ENCODE measurements around the gene SAFB.

GRCh38 chr19:5694167-5694955, 71.5 kb downstream of the SAFB start:
- TF ChIP-seq, protein P1, sequence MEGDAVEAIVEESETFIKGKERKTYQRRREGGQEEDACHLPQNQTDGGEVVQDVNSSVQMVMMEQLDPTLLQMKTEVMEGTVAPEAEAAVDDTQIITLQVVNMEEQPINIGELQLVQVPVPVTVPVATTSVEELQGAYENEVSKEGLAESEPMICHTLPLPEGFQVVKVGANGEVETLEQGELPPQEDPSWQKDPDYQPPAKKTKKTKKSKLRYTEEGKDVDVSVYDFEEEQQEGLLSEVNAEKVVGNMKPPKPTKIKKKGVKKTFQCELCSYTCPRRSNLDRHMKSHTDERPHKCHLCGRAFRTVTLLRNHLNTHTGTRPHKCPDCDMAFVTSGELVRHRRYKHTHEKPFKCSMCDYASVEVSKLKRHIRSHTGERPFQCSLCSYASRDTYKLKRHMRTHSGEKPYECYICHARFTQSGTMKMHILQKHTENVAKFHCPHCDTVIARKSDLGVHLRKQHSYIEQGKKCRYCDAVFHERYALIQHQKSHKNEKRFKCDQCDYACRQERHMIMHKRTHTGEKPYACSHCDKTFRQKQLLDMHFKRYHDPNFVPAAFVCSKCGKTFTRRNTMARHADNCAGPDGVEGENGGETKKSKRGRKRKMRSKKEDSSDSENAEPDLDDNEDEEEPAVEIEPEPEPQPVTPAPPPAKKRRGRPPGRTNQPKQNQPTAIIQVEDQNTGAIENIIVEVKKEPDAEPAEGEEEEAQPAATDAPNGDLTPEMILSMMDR (conservative IDR thresholded peaks at IDR 0.05): no peak
- no peak for TF ChIP-seq ZFX (IDR thresholded peaks at IDR 0.05)
